HG03097 (cell line): ENCODE data around the gene MAU2.

Experiments used
- ATAC-seq: cut with Tn5 transposase; IDR thresholded peaks from one replicate; pipeline ENCODE4 v1.9.1; 2021; ENCODE audit not compliant: unreplicated experiment, low FRiP score

MAU2 gene

GRCh38 chr19:19305696-19306095 lies 14.9 kb upstream of the MAU2 start:
- no peak for ATAC-seq

GRCh38 chr19:19306191-19306590 lies 14.4 kb upstream of the MAU2 start:
- no peak for ATAC-seq

- ATAC-seq, result no peak
Measured at GRCh38 chr19:19308373-19308772, 12.3 kb upstream of the MAU2 start.

GRCh38 chr19:19315444-19315843 lies 5.2 kb upstream of the MAU2 start:
- no peak for ATAC-seq

GRCh38 chr19:19316082-19316481 lies 4.5 kb upstream of the MAU2 start:
- ATAC-seq, result no peak

- ATAC-seq, result no peak
Measured at GRCh38 chr19:19319732-19320360, 783 bp upstream of the MAU2 start.

GRCh38 chr19:19321141-19321577 lies 530 bp downstream of the MAU2 start:
- ATAC-seq, result peak; percentile 14

- no peak for ATAC-seq
Measured at GRCh38 chr19:19324059-19324770, 3.6 kb downstream of the MAU2 start.

- no peak for ATAC-seq
Measured at GRCh38 chr19:19327672-19328071, 7.0 kb downstream of the MAU2 start.

- ATAC-seq, result no peak
Measured at GRCh38 chr19:19329126-19329525, 8.5 kb downstream of the MAU2 start.

- no peak for ATAC-seq
Measured at GRCh38 chr19:19334063-19334988, 13.7 kb downstream of the MAU2 start.

GRCh38 chr19:19334989-19335344 lies 14.3 kb downstream of the MAU2 start:
- ATAC-seq, result no peak

- ATAC-seq, result no peak
Measured at GRCh38 chr19:19335408-19336158, 15.0 kb downstream of the MAU2 start.

GRCh38 chr19:19336597-19336996 lies 16.0 kb downstream of the MAU2 start:
- no peak for ATAC-seq

GRCh38 chr19:19337120-19337519 lies 16.5 kb downstream of the MAU2 start:
- ATAC-seq, result no peak

GRCh38 chr19:19338082-19338481 lies 17.5 kb downstream of the MAU2 start:
- no peak for ATAC-seq

- ATAC-seq, result no peak
Measured at GRCh38 chr19:19341026-19341425, 20.4 kb downstream of the MAU2 start.

- no peak for ATAC-seq
Measured at GRCh38 chr19:19342086-19343015, 21.7 kb downstream of the MAU2 start.

GRCh38 chr19:19343016-19343362 lies 22.4 kb downstream of the MAU2 start:
- ATAC-seq, result no peak

GRCh38 chr19:19343762-19344161 lies 23.1 kb downstream of the MAU2 start:
- no peak for ATAC-seq
